NCI-H510A (cell line): ENCODE results near the gene UNC119.
"Not testable (repeated sequence)": the region's sequence is repeated elsewhere in the genome, so short reads cannot be mapped to it uniquely, and the experiment has no call there.

Experiments used
- DNase-seq: peaks from one replicate; lab custom pipeline; 2025; lab: John Stamatoyannopoulos, UW

UNC119 gene

GRCh38 chr17:28522281-28522680 lies 30.1 kb downstream of the UNC119 start:
- not testable (repeated sequence) for DNase-seq

GRCh38 chr17:28521311-28522085 lies 30.9 kb downstream of the UNC119 start:
- no peak for DNase-seq

DNA sequence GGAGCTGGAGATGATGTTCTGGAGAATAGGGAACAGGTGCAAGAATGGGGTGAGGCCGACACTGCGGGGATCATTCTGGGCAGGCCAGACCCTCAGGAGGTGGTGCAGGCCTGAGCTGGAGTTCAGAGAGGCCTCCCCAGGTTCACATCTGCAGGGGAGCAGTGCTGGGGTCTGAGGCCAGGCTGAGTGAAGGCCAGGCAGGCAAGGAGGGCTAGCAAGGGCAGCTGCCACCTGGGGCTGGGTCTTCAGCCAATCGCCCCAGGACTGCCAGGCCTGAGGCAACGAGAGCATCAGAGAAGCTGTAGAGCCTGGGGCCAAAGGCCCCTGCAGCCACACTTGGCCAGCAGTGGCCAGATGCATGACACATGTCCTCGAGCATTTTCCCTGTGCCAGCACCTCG lies 31.7 kb downstream of the UNC119 start:
- DNase-seq, result no peak

- DNase-seq, result no peak
These were observed 33.2 kb downstream of the UNC119 start for GRCh38 chr17:28519236-28519635.

DNA sequence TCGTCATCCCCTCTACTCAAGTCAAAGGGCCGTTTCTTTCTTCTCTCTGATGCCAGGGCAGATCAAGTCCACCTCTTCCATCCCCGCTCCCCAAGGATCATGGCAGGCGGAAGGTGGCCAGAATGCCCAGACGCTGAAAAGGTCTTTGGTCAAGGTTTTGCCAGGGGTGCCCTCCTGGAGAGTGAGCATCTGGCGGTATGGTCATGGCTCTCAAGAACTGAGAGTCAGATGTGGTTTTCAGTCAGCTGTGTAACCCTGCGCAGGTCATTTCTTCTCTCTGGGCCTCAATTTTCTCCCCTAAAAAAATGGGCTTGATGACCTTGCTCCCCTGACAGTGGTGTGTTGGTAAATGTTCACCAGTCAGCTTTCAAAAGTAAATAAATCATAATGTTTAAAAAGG lies 33.8 kb downstream of the UNC119 start:
- DNase-seq, result no peak

- DNase-seq, result no peak
These were observed 34.3 kb downstream of the UNC119 start for GRCh38 chr17:28518132-28518531.

DNA sequence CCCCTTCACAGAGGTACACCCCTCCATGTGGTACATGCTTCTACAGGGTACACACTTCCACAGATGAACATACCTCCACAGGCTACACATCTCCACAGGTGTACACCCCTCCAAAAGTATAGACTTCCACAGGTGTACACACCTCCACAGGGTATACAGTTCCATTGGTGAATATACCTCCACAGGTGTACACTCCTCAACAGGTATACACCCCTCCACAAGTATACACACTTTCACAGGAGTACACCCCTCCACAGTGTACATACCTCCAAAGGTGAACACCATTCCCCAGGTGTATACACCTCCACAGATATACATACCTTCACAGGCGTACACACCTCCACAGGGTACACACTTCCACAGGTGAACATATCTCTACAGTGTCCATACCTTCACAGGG lies 36.9 kb downstream of the UNC119 start:
- DNase-seq, result no peak

DNA sequence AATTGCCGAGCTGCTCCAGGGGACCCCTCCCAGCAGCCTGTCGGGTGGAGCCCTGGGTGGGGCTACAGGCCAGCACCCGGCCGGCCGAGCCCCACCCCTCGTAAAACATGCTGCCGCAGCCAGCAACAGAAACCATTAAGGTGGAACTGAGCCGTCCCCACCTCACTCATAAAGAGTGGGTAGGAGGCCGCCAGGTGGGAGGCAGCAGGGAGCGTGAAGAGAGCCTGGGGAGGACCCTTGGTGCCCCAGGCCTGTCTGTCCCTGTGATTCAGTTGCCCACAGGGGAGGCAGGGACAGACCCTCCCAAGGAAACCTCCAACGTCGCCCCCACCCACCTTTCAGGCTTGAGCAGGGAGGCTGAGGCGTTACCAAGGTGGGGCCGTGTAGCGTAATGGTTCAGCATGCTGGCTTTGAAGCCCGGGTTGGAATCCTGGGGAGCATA lies 37.8 kb downstream of the UNC119 start:
- DNase-seq, result no peak

GRCh38 chr17:28513476-28513875 lies 38.9 kb downstream of the UNC119 start:
- DNase-seq, result no peak

DNA sequence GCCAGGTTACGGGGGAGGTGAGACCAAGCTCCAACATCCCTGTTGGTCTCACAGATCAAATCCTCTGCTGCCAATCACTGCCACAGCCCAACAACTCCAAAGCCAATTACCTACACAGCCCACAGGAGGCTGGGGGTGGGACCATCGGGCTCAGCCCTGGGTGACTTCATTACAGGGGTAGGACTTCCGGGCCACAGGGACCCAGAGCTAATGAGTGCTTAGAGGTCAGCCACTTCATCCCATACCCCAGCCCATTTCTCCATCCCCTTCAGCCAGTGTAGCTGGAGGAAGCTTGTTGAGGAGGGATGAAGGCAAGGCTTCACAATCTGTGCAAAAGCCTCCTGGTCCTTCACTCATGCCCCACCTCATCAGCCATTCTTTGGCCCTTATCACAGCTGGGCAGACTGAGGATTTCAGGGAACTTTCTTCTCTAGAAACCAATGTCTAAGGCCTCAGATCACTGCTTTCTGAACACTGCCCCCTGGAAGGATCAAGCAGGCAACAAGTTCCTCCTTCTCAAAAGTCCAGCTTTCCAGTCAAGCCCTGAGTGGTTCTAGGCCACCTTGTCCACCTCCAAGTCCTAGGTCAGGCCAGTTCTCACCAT lies 40.5 kb downstream of the UNC119 start:
- DNase-seq, result no peak

- no peak for DNase-seq
These were observed 42.6 kb downstream of the UNC119 start for GRCh38 chr17:28509789-28510188.

- DNase-seq, result no peak
These were observed 44.2 kb downstream of the UNC119 start for GRCh38 chr17:28508211-28508724.

- DNase-seq, result no peak
These were observed 44.7 kb downstream of the UNC119 start for GRCh38 chr17:28507567-28508203.

GRCh38 chr17:28506763-28507487 lies 45.5 kb downstream of the UNC119 start:
- DNase-seq, result no peak

- DNase-seq, result no peak
These were observed 46.3 kb downstream of the UNC119 start, which contains the start of gene FOXN1 for GRCh38 chr17:28505986-28506665. TSS of gene FOXN1 (plus strand) at chr17:28506348. CDS start at chr17:28523970, 17,622 bp downstream.

GRCh38 chr17:28503420-28503819 lies 49.0 kb downstream of the UNC119 start:
- no peak for DNase-seq

- no peak for DNase-seq
These were observed 50.8 kb downstream of the UNC119 start for GRCh38 chr17:28501421-28502284.

DNA sequence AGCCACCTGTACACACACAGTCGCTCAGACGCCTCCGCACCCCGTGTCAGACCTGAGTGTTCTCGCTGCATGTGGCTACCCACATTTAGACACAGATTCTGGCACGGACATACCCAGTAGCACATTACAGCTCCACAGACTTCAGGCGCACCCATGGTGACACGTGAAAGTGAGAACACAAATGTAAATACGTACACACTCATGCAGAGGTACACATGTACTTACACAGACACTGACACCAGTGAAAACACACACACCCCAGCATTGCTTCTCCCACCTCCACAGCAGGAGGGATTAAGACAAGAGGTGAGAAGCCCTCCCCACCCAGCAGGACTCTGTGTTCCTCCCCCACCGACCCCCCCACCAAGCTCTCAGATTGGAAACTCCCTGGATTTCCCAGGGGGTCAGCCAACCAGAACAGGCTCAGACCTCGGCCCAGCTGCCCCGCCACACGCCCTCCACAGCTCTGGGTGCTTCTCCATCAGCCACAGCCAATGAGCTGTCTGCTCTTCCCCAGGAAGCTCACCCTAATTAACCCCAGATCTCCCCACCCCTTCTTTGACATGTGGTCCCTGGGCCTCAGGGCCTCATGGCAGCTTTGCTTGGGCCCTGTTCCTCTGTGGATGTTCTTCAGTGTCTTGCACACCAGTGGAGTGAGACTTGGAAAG lies 51.6 kb downstream of the UNC119 start:
- DNase-seq, result no peak

DNA sequence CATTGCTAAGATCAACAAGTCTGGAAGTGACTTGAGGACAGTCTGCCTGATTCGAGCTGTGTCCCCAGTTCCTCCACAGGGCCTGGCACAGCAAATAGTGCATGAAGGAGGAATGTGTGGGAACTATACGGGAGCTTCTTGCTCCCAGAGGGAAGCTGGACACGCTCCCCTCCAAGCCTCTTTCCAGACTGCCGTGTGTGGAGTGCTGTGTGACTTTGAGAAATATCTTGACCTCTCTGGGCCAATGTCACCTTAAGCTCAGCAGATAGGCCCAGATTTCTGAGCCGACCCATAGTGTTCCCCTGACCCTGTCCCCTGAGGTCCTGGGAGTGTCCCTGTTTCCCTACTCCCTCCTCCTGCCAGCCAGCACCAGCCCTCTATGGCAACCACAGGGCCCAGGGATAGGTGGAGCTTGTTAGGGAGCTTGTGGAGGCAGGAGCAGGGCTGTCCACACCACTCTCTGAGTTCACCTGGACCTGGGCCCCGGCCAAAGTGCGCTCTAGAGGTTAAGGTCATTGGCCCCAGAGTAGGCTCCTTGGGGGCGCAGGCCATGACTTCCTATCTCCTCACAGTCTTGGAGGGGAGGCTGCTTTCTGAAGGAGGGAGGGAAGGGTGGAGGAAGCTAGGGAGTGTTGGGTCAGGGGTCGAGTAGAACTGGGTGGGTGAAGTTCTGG lies 52.6 kb downstream of the UNC119 start:
- DNase-seq, result no peak

- DNase-seq, result peak; percentile 75
These were observed 53.1 kb downstream of the UNC119 start for GRCh38 chr17:28499364-28499664.
